Measurements from ENCODE around the gene KDM4C. TPM values are rescaled to one million over a fixed set of nuclear protein-coding genes. Genes with fewer than 3 reads are reported as not detected.

The KDM4C gene
- total and polyA plus RNA-seq, 2 donors (not counting 1 experiment from before 2014, with no cell fraction given), result 49.7 to 141 TPM

- ATAC-seq (ENCODE audit: low read depth) (no peak), DNase-seq (no peak)
- POLR2A ChIA-PET, result no interaction called here
- H3K4me2 ChIP-seq (replicated peaks; ENCODE audit: low read depth, low read length, poor library complexity, severe bottlenecking), result no peak overlapping the region
- H3K27me3 Mint-ChIP-seq, result no peaks in the 10 kb centered on the region
- peaks cover 14% of the 10 kb centered on the region for H3K4me1 Mint-ChIP-seq
- peaks cover 4% of the 10 kb centered on the region for H3K9me3 Mint-ChIP-seq (ENCODE audit: insufficient read depth)
- no peak overlapping the region for H3K27ac ChIP-seq (ENCODE audit: low read length in 2 of 2)
- no CpG with 5 or more reads among the region's 3 CpGs for WGBS (ENCODE audit: insufficient coverage)
- H3K9me3 ChIP-seq (ENCODE audit: control extremely low read depth in 1 of 3, control insufficient read depth in 2 of 3, insufficient read depth in 1 of 3, low read length in 2 of 3), result peaks cover 2 to 4% (median 3%) of the 10 kb centered on the region in 3 donors
- peaks cover 6% of the 10 kb centered on the region for H4K20me1 ChIP-seq (ENCODE audit: control insufficient read depth, insufficient read depth, low read length, poor library complexity, severe bottlenecking)
- H2AFZ ChIP-seq (ENCODE audit: insufficient read depth, low read depth, low read length, poor library complexity, severe bottlenecking), result no peak overlapping the region
- TF ChIP-seq EZH2 (IDR thresholded peaks at IDR 0.05; ENCODE audit: borderline replicate concordance, insufficient read depth, low read depth, low read length, poor library complexity, severe bottlenecking), result no peak
- TF ChIP-seq CTCF (IDR thresholded peaks at IDR 0.05), result no peak
- peaks cover 10 to 11% of the 10 kb centered on the region in 2 donors for H3K4me1 ChIP-seq (ENCODE audit: control insufficient read depth in 2 of 2, insufficient read depth in 2 of 2, low read length in 2 of 2)
- no peaks in the 10 kb centered on the region for H3K79me2 ChIP-seq (ENCODE audit: control insufficient read depth, insufficient read depth, low read length)
- H3K27me3 ChIP-seq (replicated peaks in 1 of 4; ENCODE audit: control extremely low read depth in 1 of 4, control insufficient read depth in 3 of 4, insufficient read depth in 4 of 4, low read length in 3 of 4), result no peaks in the 10 kb centered on the region
- H3K9ac ChIP-seq (ENCODE audit: low read length), result no peak overlapping the region
- H3K27ac Mint-ChIP-seq, result no peak overlapping the region
- H3K36me3 ChIP-seq (replicated peaks in 1 of 2; ENCODE audit: control extremely low read depth in 1 of 2, control insufficient read depth in 1 of 2, extremely low read depth in 1 of 2, insufficient read depth in 2 of 2, low read length in 1 of 2), result peaks cover 11 to 23% of the 10 kb centered on the region in 2 experiments
- CTCF ChIA-PET, result no interaction called here
- no peak overlapping the region for H3K4me3 ChIP-seq (ENCODE audit: control extremely low read depth in 1 of 5, extremely low read depth in 1 of 5, insufficient read depth in 1 of 5, low read depth in 2 of 5, low read length in 4 of 5)
- H3K4me3 Mint-ChIP-seq, result no peak overlapping the region
- intact Hi-C loops (cut with micrococcal nuclease), result no loop called here
Measured at GRCh38 chr9:7097785-7098752, 340.3 kb downstream of the KDM4C start.

- no peaks in the 10 kb centered on the region for H3K27me3 Mint-ChIP-seq
- TF ChIP-seq CTCF (IDR thresholded peaks at IDR 0.05) (no peak), EZH2 (IDR thresholded peaks at IDR 0.05; ENCODE audit: borderline replicate concordance, insufficient read depth, low read depth, low read length, poor library complexity, severe bottlenecking) (no peak)
- DNase-seq, result no peak
- Histone ChIP-seq H2AFZ (ENCODE audit: insufficient read depth, low read depth, low read length, poor library complexity, severe bottlenecking) (no peak overlapping the region), H3K36me3 (replicated peaks in 1 of 2; ENCODE audit: control extremely low read depth in 1 of 2, control insufficient read depth in 1 of 2, extremely low read depth in 1 of 2, insufficient read depth in 2 of 2, low read length in 1 of 2) (peaks cover 7 to 50% of the 10 kb centered on the region in 2 experiments), H3K9ac (ENCODE audit: low read length) (no peak overlapping the region), H3K79me2 (ENCODE audit: control insufficient read depth, insufficient read depth, low read length) (peaks cover 5% of the 10 kb centered on the region), H3K4me1 (ENCODE audit: control insufficient read depth in 2 of 2, insufficient read depth in 2 of 2, low read length in 2 of 2) (no peaks in the 10 kb centered on the region), H3K27ac (ENCODE audit: low read length in 2 of 2) (no peak overlapping the region), H3K27me3 (replicated peaks in 1 of 4; ENCODE audit: control extremely low read depth in 1 of 4, control insufficient read depth in 3 of 4, insufficient read depth in 4 of 4, low read length in 3 of 4) (no peaks in the 10 kb centered on the region), H3K4me2 (replicated peaks; ENCODE audit: low read depth, low read length, poor library complexity, severe bottlenecking) (no peak overlapping the region), H4K20me1 (ENCODE audit: control insufficient read depth, insufficient read depth, low read length, poor library complexity, severe bottlenecking) (no peaks in the 10 kb centered on the region), H3K9me3 (ENCODE audit: control extremely low read depth in 1 of 3, control insufficient read depth in 2 of 3, insufficient read depth in 1 of 3, low read length in 2 of 3) (peaks cover 1 to 4% (median 2%) of the 10 kb centered on the region in 3 donors), H3K4me3 (ENCODE audit: control extremely low read depth in 1 of 5, extremely low read depth in 1 of 5, insufficient read depth in 1 of 5, low read depth in 2 of 5, low read length in 4 of 5) (no peak overlapping the region)
- no peaks in the 10 kb centered on the region for H3K4me1 Mint-ChIP-seq
- peaks cover 4% of the 10 kb centered on the region for H3K9me3 Mint-ChIP-seq (ENCODE audit: insufficient read depth)
- H3K27ac Mint-ChIP-seq, result no peak overlapping the region
- no peak overlapping the region for H3K4me3 Mint-ChIP-seq
- 98% methylated on average over 7 of the region's 7 CpGs for WGBS (ENCODE audit: insufficient coverage)
- CTCF ChIA-PET, result no interaction called here
- POLR2A ChIA-PET, result no interaction called here
- no peak for ATAC-seq (ENCODE audit: low read depth)
- intact Hi-C loops (cut with micrococcal nuclease), result no loop called here
Measured at GRCh38 chr9:7103367-7103766, 345.6 kb downstream of the KDM4C start.
